Measurements from ENCODE around the gene PXN. TPM values are rescaled to one million over a fixed set of nuclear protein-coding genes. Genes with fewer than 3 reads are reported as not detected.

PXN gene
- total RNA-seq, 1 experiment from 2014 or later, result 156 TPM

DNA sequence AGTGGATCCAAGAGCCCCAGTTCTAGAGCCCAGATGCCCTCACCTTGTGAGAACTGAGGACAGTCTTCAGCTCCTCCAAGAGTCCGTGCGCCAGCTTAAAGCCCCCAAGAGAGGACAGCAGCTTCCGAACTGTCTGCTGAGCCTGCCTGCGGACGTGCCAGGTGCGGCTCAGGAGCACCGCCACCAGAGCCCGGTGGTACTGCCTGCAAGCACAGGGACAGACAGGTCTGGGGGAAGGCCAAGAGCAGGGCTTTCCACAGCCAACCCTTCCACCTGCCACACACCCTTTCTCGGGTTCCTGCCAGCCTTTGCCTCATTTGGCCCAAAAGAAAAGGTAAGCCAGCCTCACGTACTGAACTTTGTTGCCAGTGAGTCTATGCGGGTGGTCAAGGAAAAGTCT lies 101.2 kb downstream of the PXN start:
- no peaks in the 10 kb centered on the region for H3K9me3 Mint-ChIP-seq (ENCODE audit: low read depth, unreplicated experiment)
- H3K36me3 Mint-ChIP-seq (ENCODE audit: insufficient read depth, unreplicated experiment), result peaks cover 54% of the 10 kb centered on the region
- CTCF ChIA-PET, result no interaction called here
- no peaks in the 10 kb centered on the region for H3K27me3 Mint-ChIP-seq (ENCODE audit: unreplicated experiment)
- TF ChIP-seq, protein P1, sequence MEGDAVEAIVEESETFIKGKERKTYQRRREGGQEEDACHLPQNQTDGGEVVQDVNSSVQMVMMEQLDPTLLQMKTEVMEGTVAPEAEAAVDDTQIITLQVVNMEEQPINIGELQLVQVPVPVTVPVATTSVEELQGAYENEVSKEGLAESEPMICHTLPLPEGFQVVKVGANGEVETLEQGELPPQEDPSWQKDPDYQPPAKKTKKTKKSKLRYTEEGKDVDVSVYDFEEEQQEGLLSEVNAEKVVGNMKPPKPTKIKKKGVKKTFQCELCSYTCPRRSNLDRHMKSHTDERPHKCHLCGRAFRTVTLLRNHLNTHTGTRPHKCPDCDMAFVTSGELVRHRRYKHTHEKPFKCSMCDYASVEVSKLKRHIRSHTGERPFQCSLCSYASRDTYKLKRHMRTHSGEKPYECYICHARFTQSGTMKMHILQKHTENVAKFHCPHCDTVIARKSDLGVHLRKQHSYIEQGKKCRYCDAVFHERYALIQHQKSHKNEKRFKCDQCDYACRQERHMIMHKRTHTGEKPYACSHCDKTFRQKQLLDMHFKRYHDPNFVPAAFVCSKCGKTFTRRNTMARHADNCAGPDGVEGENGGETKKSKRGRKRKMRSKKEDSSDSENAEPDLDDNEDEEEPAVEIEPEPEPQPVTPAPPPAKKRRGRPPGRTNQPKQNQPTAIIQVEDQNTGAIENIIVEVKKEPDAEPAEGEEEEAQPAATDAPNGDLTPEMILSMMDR (IDR thresholded peaks at IDR 0.05; ENCODE audit: unreplicated experiment), result no peak
- no peaks in the 10 kb centered on the region for H3K4me1 Mint-ChIP-seq (ENCODE audit: low read depth, unreplicated experiment)
- H3K27ac Mint-ChIP-seq (ENCODE audit: unreplicated experiment), result no peak overlapping the region
- intact Hi-C loops (cut with micrococcal nuclease; ENCODE audit: unreplicated experiment), result no loop called here
- no peak for DNase-seq
- no TSS peak for BruUV-seq (replicated peaks)
- H3K4me3 Mint-ChIP-seq (ENCODE audit: low read depth, unreplicated experiment), result no peak overlapping the region

DNA sequence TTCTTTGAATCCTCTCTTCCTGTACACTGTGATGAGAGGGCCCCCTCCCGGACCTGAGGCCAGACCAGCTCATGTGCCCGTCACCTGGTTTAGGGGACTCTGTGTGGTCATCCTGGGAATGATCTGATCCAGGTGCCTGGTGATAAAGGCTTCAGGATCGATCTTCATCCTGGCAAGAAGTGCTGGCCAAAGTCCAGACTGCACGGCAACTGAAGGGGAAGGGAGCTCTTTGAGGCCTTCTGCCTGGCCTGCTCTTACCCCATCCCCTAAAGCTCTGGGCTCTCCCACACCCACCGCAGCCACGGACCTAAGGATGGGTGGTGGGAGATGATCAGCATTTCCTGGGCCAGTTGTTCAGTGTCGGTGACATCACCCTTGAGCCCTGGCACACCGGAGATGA lies 102.8 kb downstream of the PXN start:
- H3K27me3 Mint-ChIP-seq (ENCODE audit: unreplicated experiment), result no peaks in the 10 kb centered on the region
- CTCF ChIA-PET, result interaction anchor here (0.5 kb wide), 1 partner anchor 77 kb away, joined by 5 read pairs; no protein-coding TSS in a partner anchor
- no TSS peak for BruUV-seq (replicated peaks)
- intact Hi-C loops (cut with micrococcal nuclease; ENCODE audit: unreplicated experiment), result no loop called here
- H3K9me3 Mint-ChIP-seq (ENCODE audit: low read depth, unreplicated experiment), result no peaks in the 10 kb centered on the region
- DNase-seq, result no peak
- TF ChIP-seq, protein P1 (IDR thresholded peaks at IDR 0.05; ENCODE audit: unreplicated experiment), result no peak
- H3K36me3 Mint-ChIP-seq (ENCODE audit: insufficient read depth, unreplicated experiment), result peaks cover 52% of the 10 kb centered on the region
- H3K4me1 Mint-ChIP-seq (ENCODE audit: low read depth, unreplicated experiment), result no peaks in the 10 kb centered on the region
- no peak overlapping the region for H3K27ac Mint-ChIP-seq (ENCODE audit: unreplicated experiment)
- H3K4me3 Mint-ChIP-seq (ENCODE audit: low read depth, unreplicated experiment), result no peak overlapping the region

DNA sequence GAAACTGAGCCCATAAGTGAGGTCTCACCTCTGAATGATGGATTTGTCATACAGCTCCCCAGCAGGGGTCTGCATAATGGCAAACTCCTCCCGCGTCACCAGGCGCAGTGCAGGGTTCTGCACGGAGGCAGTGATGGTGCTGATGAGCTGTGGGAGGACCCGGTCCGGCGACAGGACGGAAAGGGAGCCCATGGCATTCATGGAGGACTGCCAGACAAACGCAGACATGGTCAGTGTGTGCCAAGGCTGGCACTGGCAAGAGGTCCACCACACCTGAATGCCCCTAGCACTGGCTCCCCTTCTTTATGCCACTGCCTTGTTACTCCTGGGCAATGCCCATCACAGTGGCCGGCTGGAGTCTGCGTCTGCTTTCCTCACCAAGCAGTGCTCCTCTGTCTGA lies 103.7 kb downstream of the PXN start:
- Mint-ChIP-seq H3K27me3 (ENCODE audit: unreplicated experiment) (no peaks in the 10 kb centered on the region), H3K4me1 (ENCODE audit: low read depth, unreplicated experiment) (no peaks in the 10 kb centered on the region), H3K4me3 (ENCODE audit: low read depth, unreplicated experiment) (no peak overlapping the region), H3K36me3 (ENCODE audit: insufficient read depth, unreplicated experiment) (peaks cover 57% of the 10 kb centered on the region), H3K9me3 (ENCODE audit: low read depth, unreplicated experiment) (no peaks in the 10 kb centered on the region), H3K27ac (ENCODE audit: unreplicated experiment) (no peak overlapping the region)
- no peak for DNase-seq
- CTCF ChIA-PET, result no interaction called here
- TF ChIP-seq, protein P1 (IDR thresholded peaks at IDR 0.05; ENCODE audit: unreplicated experiment), result no peak
- BruUV-seq (replicated peaks), result no TSS peak
- intact Hi-C loops (cut with micrococcal nuclease; ENCODE audit: unreplicated experiment), result no loop called here

Other genes starting within 250 kb of the PXN start
- 68.2 and 75.4 TPM in 2 replicates for gene RAB35, start 149.0 kb downstream of the PXN start, total RNA-seq (2022)
- gene GCN1, start 71.0 kb downstream of the PXN start, total RNA-seq (2022), result 168 and 188 TPM in 2 replicates
- 1,595 and 1,852 TPM in 2 replicates for gene RPLP0, start 64.6 kb downstream of the PXN start, total RNA-seq (2022)
- 5,016 and 6,756 TPM in 2 replicates for gene RNU4-2, start 26.2 kb upstream of the PXN start, total RNA-seq (2022)
- gene RNU4-1, start 27.5 kb upstream of the PXN start, total RNA-seq (2022), result 2,759 and 3,670 TPM in 2 replicates
- 1.1 and 1.6 TPM in 2 replicates for gene SIRT4, start 36.6 kb upstream of the PXN start, total RNA-seq (2022)
- gene PLA2G1B, start 62.0 kb upstream of the PXN start, total RNA-seq (2022), result not detected in 2 replicates
- 0.56 and 1.4 TPM in 2 replicates for gene MSI1, start 103.4 kb upstream of the PXN start, total RNA-seq (2022)
- 482 and 487 TPM in 2 replicates for gene COX6A1, start 172.4 kb upstream of the PXN start, total RNA-seq (2022)
- gene TRIAP1, start 180.7 kb upstream of the PXN start, total RNA-seq (2022), result 29.4 and 34.4 TPM in 2 replicates
- 29.7 and 43.7 TPM in 2 replicates for gene GATC, start 180.7 kb upstream of the PXN start, total RNA-seq (2022)
- 284 and 292 TPM in 2 replicates for gene SRSF9, start 204.0 kb upstream of the PXN start, total RNA-seq (2022)
- 419 and 423 TPM in 2 replicates for gene DYNLL1, start 230.4 kb upstream of the PXN start, total RNA-seq (2022)

Data from Calu3 (cell line).